Body of pancreas (tissue), 4 donors: ENCODE data around the gene HOXA11.

Experiments used
- CTCF ChIP-seq, 7 experiments: fragments of 450-650 bp in 4 of 7; fragments of 200-600 bp in 3 of 7; sonication (generic) in 3 of 7; IDR thresholded peaks; one replicate each; pipeline ENCODE4 v1.5.1; 2016 to 2019; ENCODE audit warnings: antibody characterized with exemption in 7 of 7
- POLR2A ChIP-seq, 3 donors: fragments of 450-650 bp; IDR thresholded peaks; one replicate each; pipeline ENCODE4 v1.6.1; 2016; ENCODE audit warnings: antibody characterized with exemption in 3 of 3, mild to moderate bottlenecking in 2 of 3

GRCh38 chr7:27175626-27176523 lies 9.2 kb downstream of the HOXA11 start:
- TF ChIP-seq CTCF (IDR thresholded peaks at IDR 0.05) (no peak), POLR2A (IDR thresholded peaks at IDR 0.05) (no peak)
